GM18502 (cell line): ENCODE data around the gene PRDX2.

Experiments used
- ATAC-seq: cut with Tn5 transposase; IDR thresholded peaks from one replicate; pipeline ENCODE4 v1.9.1; 2021; ENCODE audit warnings: mild to moderate bottlenecking; ENCODE audit not compliant: unreplicated experiment, poor library complexity

Gene PRDX2

DNA sequence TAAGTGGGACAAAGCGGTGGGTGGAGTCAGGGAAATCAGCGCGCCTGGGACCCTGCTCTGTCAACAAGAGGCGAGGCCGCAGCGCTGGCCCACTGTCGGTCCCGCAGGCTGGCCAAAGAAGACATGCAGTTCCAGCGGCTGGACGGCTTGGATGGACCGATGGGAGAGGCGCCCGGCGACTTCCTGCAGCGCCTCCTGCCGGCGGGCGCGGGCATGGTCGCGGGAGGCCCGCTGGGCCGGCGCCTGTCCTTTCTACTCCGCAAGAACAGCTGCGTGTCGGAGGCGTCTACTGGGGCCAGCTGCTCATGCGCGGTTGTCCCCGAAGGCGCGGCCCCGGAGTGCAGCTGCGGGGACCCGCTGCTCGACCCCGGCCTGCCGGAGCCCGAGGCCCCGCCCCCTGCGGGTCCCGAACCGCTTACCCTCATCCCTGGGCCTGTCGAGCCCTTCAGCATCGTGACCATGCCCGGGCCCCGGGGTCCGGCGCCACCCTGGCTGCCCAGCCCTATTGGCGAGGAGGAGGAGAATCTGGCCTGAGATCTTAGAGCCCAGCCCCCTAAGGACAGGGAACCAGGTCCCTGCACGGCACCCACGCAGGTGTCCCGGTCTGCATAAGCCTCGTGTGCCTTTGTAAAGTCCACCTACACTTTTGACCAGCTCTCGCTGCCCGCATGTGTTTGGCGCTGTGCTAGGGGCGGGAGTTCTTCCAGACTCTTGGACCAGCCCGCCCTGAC, 43.9 kb downstream of the PRDX2 start:
- no peak for ATAC-seq

DNA sequence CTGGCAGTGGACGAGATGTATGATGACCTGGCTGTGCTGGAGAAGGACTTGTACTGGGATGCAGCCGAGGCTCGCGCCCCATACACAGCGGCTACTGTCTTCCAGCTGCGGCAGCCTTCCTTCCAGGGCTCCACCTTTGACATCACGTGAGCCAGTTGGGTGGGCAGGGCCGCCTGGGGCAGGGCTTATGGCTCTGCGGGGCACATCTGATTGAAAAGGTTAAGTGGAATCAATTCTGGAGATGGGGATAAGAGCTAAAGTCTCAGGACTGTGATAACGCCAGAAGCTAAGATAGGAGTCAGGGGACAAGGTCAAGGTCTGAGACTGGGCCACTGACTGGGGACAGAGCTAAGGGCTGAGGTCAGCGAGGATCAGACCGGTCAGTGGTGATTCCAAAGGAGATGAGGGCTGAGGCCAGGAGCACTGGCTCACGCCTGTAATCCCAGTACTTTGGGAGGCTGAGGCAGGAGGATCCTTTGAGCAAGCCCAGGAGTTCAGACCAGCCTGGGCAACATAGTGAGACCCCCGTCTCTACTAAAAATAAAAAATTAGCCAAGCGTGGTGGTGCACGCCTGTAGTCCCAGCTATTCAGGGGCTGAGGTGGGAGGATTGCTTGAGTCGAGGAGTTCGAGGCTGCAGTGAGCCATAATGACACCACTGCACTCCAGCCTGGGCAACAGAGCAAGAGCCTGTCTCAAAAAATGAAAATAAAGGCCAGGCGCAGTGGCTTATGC, 45.3 kb downstream of the PRDX2 start:
- no peak for ATAC-seq

DNA sequence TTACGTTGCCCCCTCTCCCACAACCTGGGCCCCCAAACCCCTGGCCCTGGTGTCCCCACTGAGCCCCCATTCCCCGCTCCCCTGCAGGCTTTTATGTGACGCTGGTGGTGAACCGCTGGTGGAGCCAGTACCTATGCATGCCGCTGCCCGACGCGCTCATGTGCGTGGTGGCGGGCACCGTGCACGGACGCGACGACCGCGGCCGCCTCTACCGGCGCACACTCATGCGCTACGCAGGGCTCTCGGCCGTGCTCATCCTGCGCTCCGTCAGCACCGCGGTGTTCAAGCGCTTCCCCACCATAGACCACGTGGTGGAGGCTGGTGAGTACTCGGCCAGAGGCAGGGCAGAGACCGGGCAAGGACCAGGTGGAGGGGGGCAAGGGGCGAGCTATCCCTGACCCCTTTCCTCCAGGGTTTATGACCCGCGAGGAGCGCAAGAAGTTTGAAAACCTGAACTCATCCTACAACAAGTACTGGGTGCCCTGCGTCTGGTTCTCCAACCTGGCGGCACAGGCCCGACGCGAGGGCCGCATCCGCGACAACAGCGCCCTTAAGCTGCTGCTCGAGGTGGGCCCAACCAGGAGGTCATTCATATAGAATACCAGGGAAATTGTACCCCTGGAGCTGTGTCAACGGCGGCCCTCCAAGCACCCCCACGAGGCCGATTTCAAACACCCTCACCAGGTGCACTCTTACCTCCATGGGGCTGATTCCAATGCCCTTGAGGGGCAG, 47.0 kb downstream of the PRDX2 start:
- no peak for ATAC-seq

DNA sequence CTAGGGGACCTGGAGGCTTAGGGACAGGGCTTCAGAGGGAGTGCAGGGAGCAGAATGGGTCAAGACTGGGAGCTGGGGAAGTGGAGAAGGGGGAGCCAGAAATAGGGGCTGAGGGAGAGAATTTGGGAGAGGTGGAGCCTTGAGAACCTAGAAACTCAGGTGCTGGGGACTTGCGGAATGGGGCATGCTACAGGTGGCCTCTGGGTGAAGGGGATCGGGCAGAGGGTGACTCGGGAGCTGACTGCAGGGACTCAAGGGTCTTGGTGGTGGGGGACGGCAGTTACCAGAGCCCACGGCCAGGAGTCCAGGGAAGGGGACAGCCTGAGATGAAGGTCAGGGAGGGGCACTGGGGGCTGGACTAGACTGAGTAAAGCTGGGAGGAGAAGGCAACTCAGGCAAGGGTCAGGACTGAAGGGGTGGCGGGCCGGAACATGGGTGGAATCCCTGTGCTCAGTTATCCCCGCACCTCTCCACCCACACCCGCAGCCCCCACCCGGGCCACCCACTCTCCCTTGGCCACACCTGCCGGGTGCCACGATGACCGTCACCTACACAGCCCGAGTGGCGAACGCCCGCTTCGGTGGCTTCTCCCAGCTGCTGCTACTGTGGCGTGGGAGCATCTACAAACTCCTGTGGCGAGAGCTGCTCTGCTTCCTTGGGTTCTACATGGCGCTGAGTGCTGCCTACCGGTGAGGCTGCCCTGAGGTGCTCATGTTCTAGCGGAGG, 49.4 kb downstream of the PRDX2 start:
- ATAC-seq = no peak

DNA sequence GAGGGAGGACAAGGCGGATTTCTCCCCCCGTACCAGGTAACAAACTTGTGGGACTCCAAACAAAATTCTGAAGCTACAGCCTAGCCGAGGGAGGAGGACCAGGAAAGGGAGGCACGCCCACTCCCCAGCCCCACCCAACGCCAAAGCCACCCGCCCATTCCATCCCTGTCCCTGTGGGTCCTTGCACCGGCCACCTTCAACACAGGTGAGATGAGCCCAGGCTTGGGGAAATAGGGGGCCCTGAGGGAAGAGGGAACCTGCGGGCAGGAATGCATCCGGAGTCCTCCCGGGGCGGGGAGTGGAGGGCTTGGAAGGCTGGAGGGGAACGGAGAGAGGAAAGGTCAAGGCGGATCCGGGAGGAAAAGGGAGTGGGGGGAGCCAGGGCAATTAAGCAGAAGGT, 50.0 kb downstream of the PRDX2 start, which contains the start of gene BEST2:
BEST2 (plus strand) TSS at position 157 of the 400 bp plus-strand sequence. CDS start 802 bp downstream, outside the sequence.
- ATAC-seq = no peak

DNA sequence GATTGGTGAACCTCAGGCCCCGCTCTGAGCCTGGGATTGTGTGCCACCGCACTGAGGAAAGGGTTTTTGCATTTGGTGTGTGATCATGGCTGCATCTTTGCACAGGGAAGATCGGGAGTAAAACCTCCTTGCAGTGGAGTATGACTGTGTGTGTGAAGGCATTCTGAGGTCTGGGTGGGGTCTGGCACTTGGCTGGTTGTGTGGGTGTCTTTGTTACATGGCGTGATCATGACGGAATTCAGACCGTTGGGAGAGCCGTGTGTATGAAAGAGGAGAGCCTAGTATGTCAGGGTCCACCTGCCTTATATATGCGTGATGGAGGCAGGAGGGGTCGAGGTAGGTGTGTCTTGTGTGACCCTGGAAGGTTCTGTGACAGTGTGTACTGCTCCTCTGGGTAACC, 50.7 kb downstream of the PRDX2 start:
- ATAC-seq = no peak

DNA sequence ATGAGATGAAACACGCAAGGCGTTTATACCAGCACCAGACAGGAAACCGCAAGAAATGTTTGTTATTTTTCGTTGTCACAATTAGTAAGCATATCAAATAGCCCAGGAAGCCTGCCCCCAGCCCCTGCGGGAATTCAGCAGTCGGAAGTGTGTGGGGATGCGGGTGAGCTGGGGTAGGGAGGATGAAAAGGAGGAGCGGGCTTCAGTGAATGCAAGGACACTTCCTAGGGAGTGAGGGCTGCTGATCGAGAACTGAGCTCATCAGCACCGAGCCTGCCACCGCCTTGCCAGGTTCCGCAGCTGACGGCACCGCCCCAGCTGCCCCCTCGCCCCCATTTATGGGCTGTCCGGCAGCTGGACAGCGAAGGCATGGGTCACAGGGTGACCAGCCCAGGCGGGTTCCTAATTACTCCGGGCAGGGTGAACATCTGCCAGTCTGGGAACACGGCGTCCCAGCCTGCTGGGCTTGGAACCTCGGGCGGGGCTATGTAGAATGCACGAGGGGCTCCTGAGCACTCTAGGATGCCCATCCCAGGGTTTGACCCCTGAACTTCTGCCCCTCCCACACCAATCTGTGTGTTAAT, 51.6 kb downstream of the PRDX2 start:
- ATAC-seq = no peak

DNA sequence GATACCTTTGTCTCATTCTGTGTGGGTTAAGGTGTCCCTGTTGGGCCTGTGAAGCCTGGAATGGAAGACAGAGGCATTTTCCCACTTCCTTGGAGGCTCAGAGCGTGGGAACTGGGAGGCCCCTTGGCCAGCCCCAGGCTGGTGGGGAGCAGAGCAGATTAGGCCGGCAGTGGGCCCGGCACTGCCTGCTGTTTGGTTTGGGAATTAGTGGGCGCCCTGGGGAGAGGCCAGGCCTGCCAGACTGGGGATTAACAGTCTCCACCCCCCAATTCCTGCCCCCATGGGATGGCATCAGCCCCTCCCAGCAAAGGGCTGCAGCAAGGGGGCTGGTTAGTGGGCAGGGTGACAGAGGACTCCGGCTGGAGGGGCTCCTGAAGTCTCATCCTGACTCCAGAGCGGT, 53.1 kb downstream of the PRDX2 start:
- ATAC-seq = no peak
